NCI-H128 (cell line): ENCODE data around the gene L3MBTL1.
"Not testable (repeated sequence)": the region's sequence is repeated elsewhere in the genome, so short reads cannot be mapped to it uniquely, and the experiment has no call there.

Experiments used
- DNase-seq: peaks from one replicate; lab custom pipeline; 2025; ENCODE audit not compliant: unreplicated experiment; lab: John Stamatoyannopoulos, UW

The L3MBTL1 gene

GRCh38 chr20:43502021-43502420 is 5.5 kb upstream of the L3MBTL1 start:
- DNase-seq: not testable (repeated sequence)

- DNase-seq: no peak
Measured at GRCh38 chr20:43506238-43506637, 1.3 kb upstream of the L3MBTL1 start.

- no peak for DNase-seq
Measured at GRCh38 chr20:43508106-43508505, 609 bp downstream of the L3MBTL1 start.

GRCh38 chr20:43508604-43509040 is 1.1 kb downstream of the L3MBTL1 start:
- DNase-seq: no peak

GRCh38 chr20:43511879-43512278 is 4.4 kb downstream of the L3MBTL1 start:
- DNase-seq: no peak

- DNase-seq: no peak
Measured at GRCh38 chr20:43513372-43513930, 6.0 kb downstream of the L3MBTL1 start.

GRCh38 chr20:43513931-43514647 is 6.6 kb downstream of the L3MBTL1 start:
- peak; percentile 98 for DNase-seq

- DNase-seq: no peak
Measured at GRCh38 chr20:43514648-43514999, 7.1 kb downstream of the L3MBTL1 start.

GRCh38 chr20:43515628-43516027 is 8.1 kb downstream of the L3MBTL1 start:
- DNase-seq: no peak

- no peak for DNase-seq
Measured at GRCh38 chr20:43516251-43516824, 8.8 kb downstream of the L3MBTL1 start.

- DNase-seq: no peak
Measured at GRCh38 chr20:43520074-43520630, 12.7 kb downstream of the L3MBTL1 start.

- no peak for DNase-seq
Measured at GRCh38 chr20:43525021-43525420, 17.5 kb downstream of the L3MBTL1 start.

- no peak for DNase-seq
Measured at GRCh38 chr20:43528258-43528875, 20.9 kb downstream of the L3MBTL1 start.

GRCh38 chr20:43529051-43529450 is 21.6 kb downstream of the L3MBTL1 start:
- no peak for DNase-seq

GRCh38 chr20:43529457-43530153 is 22.1 kb downstream of the L3MBTL1 start:
- no peak for DNase-seq

- no peak for DNase-seq
Measured at GRCh38 chr20:43530321-43531090, 23.0 kb downstream of the L3MBTL1 start.

- DNase-seq: no peak
Measured at GRCh38 chr20:43531091-43531443, 23.6 kb downstream of the L3MBTL1 start.

- no peak for DNase-seq
Measured at GRCh38 chr20:43532416-43533055, 25.0 kb downstream of the L3MBTL1 start.

GRCh38 chr20:43533060-43533459 is 25.6 kb downstream of the L3MBTL1 start:
- DNase-seq: no peak

- no peak for DNase-seq
Measured at GRCh38 chr20:43534016-43534415, 26.5 kb downstream of the L3MBTL1 start.
